OCI-LY1 (cell line): ENCODE measurements around the gene RAB25.

ENCODE experiments used
- H2AFZ ChIP-seq: fragments of 200-600 bp; sonication (generic), shearing (Covaris generic); 2 replicates; pipeline ENCODE4 v1.6.0; 2014; ENCODE audit warnings: antibody characterized with exemption, mild to moderate bottlenecking, low read length
- H3F3A ChIP-seq: fragments of 200-600 bp; sonication (generic), shearing (Covaris generic); 2 replicates; pipeline ENCODE4 v1.6.0; 2014; ENCODE audit warnings: mild to moderate bottlenecking, antibody characterized with exemption, low read length, moderate library complexity; ENCODE audit not compliant: insufficient read depth
- H3K27ac ChIP-seq: fragments of 200-600 bp; sonication (generic); 2 replicates; pipeline ENCODE4 v1.5.1; 2014; ENCODE audit warnings: low read length, mixed run types, mild to moderate bottlenecking, low read depth; ENCODE audit not compliant: poor library complexity, severe bottlenecking
- H3K27me3 ChIP-seq: fragments of 200-600 bp; sonication (generic); 2 replicates; pipeline ENCODE4 v1.6.0; 2014; ENCODE audit warnings: antibody characterized with exemption, mild to moderate bottlenecking, low read length, moderate library complexity; ENCODE audit not compliant: insufficient read depth
- H3K36me3 ChIP-seq: fragments of 200-600 bp; sonication (generic); 2 replicates; pipeline ENCODE4 v1.6.1; 2014; ENCODE audit warnings: mild to moderate bottlenecking, antibody characterized with exemption, low read length, moderate library complexity, mixed read lengths; ENCODE audit not compliant: insufficient read depth
- H3K4me1 ChIP-seq: fragments of 200-600 bp; sonication (generic); 2 replicates; pipeline ENCODE4 v1.5.1; 2014; ENCODE audit warnings: mild to moderate bottlenecking, low read length, moderate library complexity; ENCODE audit not compliant: insufficient read depth, severe bottlenecking
- H3K4me2 ChIP-seq: fragments of 200-600 bp; sonication (generic), shearing (Covaris generic); 2 replicates; pipeline ENCODE4 v1.6.1; 2014; ENCODE audit warnings: low read length
- H3K4me3 ChIP-seq: fragments of 200-600 bp; sonication (generic); 2 replicates; pipeline ENCODE4 v1.5.1; 2014; ENCODE audit warnings: low read length, low read depth, mild to moderate bottlenecking, mixed read lengths; ENCODE audit not compliant: poor library complexity, severe bottlenecking
- H3K79me2 ChIP-seq: fragments of 200-600 bp; shearing (Covaris generic); 2 replicates; pipeline ENCODE4 v1.6.1; 2016; ENCODE audit warnings: mixed run types, low read length, mixed read lengths; ENCODE audit not compliant: insufficient read depth
- H3K9ac ChIP-seq: fragments of 200-600 bp; sonication (generic), shearing (Covaris generic); 2 replicates; pipeline ENCODE4 v1.6.1; 2014; ENCODE audit warnings: mild to moderate bottlenecking, low read length, mixed read lengths
- H3K9me2 ChIP-seq: fragments of 200-600 bp; sonication (generic), shearing (Covaris generic); 2 replicates; pipeline ENCODE4 v1.6.1; 2014; ENCODE audit warnings: low read depth, mild to moderate bottlenecking, low read length, mixed read lengths
- H3K9me3 ChIP-seq: fragments of 200-600 bp; shearing (Covaris generic); 2 replicates; pipeline ENCODE4 v1.6.1; 2014; ENCODE audit warnings: low read length, mixed read lengths
- H4K20me1 ChIP-seq: fragments of 200-600 bp; sonication (generic), shearing (Covaris generic); 2 replicates; pipeline ENCODE4 v1.6.0; 2016; ENCODE audit warnings: mild to moderate bottlenecking, low read length; ENCODE audit not compliant: insufficient read depth
- CTCF ChIP-seq: fragments of 200-600 bp; sonication (generic), shearing (Covaris generic); IDR thresholded peaks from 2 replicates; pipeline ENCODE4 v1.5.1; 2017; ENCODE audit warnings: mild to moderate bottlenecking, antibody characterized with exemption, low read length, moderate library complexity, mixed read lengths
- EZH2 ChIP-seq: fragments of 200-600 bp; sonication (generic), shearing (Covaris generic); IDR thresholded peaks from 2 replicates; pipeline ENCODE4 v1.8.0; 2017; ENCODE audit warnings: borderline replicate concordance, mixed run types, mild to moderate bottlenecking, antibody characterized with exemption, low read length, moderate library complexity, mixed read lengths

Gene RAB25

GRCh38 chr1:156111355-156111962, 50.5 kb downstream of the RAB25 start:
- Histone ChIP-seq H3K4me3 (no peak overlapping the region), H3K79me2 (no peaks in the 10 kb centered on the region), H3K27ac (no peak overlapping the region), H3K4me2 (no peak overlapping the region), H3K9ac (no peak overlapping the region), H3K9me3 (no peaks in the 10 kb centered on the region), H4K20me1 (no peaks in the 10 kb centered on the region), H3K4me1 (peaks cover 13% of the 10 kb centered on the region), H3K36me3 (no peaks in the 10 kb centered on the region), H3F3A (peaks cover 2% of the 10 kb centered on the region; the same call in 1 of the 2 replicates), H3K27me3 (no peaks in the 10 kb centered on the region; the same call in 1 of the 2 replicates), H3K9me2 (no peaks in the 10 kb centered on the region), H2AFZ (no peak overlapping the region)
- no peak for TF ChIP-seq EZH2
- TF ChIP-seq CTCF, result no peak

- Histone ChIP-seq H3K9me3 (no peaks in the 10 kb centered on the region), H3K27ac (no peak overlapping the region), H3F3A (no peaks in the 10 kb centered on the region), H3K4me1 (peaks cover 10% of the 10 kb centered on the region), H2AFZ (no peak overlapping the region), H4K20me1 (no peaks in the 10 kb centered on the region), H3K27me3 (no peaks in the 10 kb centered on the region; the same call in 1 of the 2 replicates), H3K9ac (no peak overlapping the region), H3K4me3 (no peak overlapping the region), H3K9me2 (no peaks in the 10 kb centered on the region), H3K36me3 (no peaks in the 10 kb centered on the region), H3K79me2 (no peaks in the 10 kb centered on the region), H3K4me2 (no peak overlapping the region)
- TF ChIP-seq EZH2, result no peak
- no peak for TF ChIP-seq CTCF
Observed at GRCh38 chr1:156112276-156113137, 51.5 kb downstream of the RAB25 start.

- H3K4me1 ChIP-seq, result peaks cover 10% of the 10 kb centered on the region
Observed at GRCh38 chr1:156113282-156113950, 52.5 kb downstream of the RAB25 start.

More at GRCh38 chr1:156113282-156113950, 52.5 kb downstream of the RAB25 start:
- H4K20me1 ChIP-seq, result no peaks in the 10 kb centered on the region
- H3K9me2 ChIP-seq, result no peaks in the 10 kb centered on the region
- H3K4me3 ChIP-seq, result no peak overlapping the region
- no peaks in the 10 kb centered on the region for H3F3A ChIP-seq
- H3K79me2 ChIP-seq, result no peaks in the 10 kb centered on the region
- no peak overlapping the region for H2AFZ ChIP-seq
- no peaks in the 10 kb centered on the region; the same call in 1 of the 2 replicates for H3K27me3 ChIP-seq
- H3K9ac ChIP-seq, result no peak overlapping the region
- no peak for TF ChIP-seq CTCF
- TF ChIP-seq EZH2, result no peak
- H3K4me2 ChIP-seq, result no peak overlapping the region
- H3K36me3 ChIP-seq, result no peaks in the 10 kb centered on the region
- H3K27ac ChIP-seq, result no peak overlapping the region
- H3K9me3 ChIP-seq, result no peaks in the 10 kb centered on the region
